Measurements from ENCODE around the gene CTSZ. TPM values are rescaled to one million over a fixed set of nuclear protein-coding genes. Genes with fewer than 3 reads are reported as not detected.

CTSZ gene
- total RNA-seq, 1 donor from 2014 or later: 34.2 TPM

DNA sequence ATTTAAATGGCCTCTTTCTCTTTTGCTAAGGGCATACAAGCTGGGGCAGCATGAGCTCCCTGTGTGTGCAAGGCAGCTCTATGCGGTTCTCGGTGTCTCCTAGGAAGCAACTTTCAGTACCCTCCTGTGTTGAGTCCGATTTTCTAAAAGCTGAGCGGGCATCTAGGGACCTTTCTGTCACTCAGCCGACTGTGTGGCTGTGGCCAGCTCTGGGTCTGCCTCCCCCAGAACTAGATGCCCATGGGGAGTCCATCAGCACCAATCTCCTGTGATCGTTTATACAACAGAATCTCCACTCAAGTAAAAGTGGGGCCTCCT is 18.5 kb downstream of the CTSZ start:
- Histone ChIP-seq H3K4me3 (no peak overlapping the region), H2AFZ (replicated peaks) (no peak overlapping the region), H3K27me3 (no peaks in the 10 kb centered on the region), H3K36me3 (peaks cover 9% of the 10 kb centered on the region), H3F3A (ENCODE audit: low read depth) (no peaks in the 10 kb centered on the region), H3K27ac (no peak overlapping the region), H3K4me1 (no peaks in the 10 kb centered on the region), H3K4me2 (no peak overlapping the region), H3K9me3 (ENCODE audit: low read depth) (no peaks in the 10 kb centered on the region), H4K20me1 (ENCODE audit: low read depth) (peaks cover 26% of the 10 kb centered on the region), H3K79me2 (ENCODE audit: low read depth) (peaks cover 23% of the 10 kb centered on the region), H3K9ac (no peak overlapping the region)
- H3K4me1 Mint-ChIP-seq: peaks cover 7% of the 10 kb centered on the region
- H3K36me3 Mint-ChIP-seq: peaks cover 28% of the 10 kb centered on the region
- TF ChIP-seq, protein P1, sequence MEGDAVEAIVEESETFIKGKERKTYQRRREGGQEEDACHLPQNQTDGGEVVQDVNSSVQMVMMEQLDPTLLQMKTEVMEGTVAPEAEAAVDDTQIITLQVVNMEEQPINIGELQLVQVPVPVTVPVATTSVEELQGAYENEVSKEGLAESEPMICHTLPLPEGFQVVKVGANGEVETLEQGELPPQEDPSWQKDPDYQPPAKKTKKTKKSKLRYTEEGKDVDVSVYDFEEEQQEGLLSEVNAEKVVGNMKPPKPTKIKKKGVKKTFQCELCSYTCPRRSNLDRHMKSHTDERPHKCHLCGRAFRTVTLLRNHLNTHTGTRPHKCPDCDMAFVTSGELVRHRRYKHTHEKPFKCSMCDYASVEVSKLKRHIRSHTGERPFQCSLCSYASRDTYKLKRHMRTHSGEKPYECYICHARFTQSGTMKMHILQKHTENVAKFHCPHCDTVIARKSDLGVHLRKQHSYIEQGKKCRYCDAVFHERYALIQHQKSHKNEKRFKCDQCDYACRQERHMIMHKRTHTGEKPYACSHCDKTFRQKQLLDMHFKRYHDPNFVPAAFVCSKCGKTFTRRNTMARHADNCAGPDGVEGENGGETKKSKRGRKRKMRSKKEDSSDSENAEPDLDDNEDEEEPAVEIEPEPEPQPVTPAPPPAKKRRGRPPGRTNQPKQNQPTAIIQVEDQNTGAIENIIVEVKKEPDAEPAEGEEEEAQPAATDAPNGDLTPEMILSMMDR (IDR thresholded peaks at IDR 0.05): no peak
- TF ChIP-seq EZH2 (IDR thresholded peaks at IDR 0.05) (no peak), EZH2phosphoT487 (IDR thresholded peaks at IDR 0.05) (no peak)
- no peaks in the 10 kb centered on the region for H3K9me3 Mint-ChIP-seq
- peaks cover 2% of the 10 kb centered on the region for H3K27me3 Mint-ChIP-seq (ENCODE audit: insufficient read depth, low read depth)
- H3K27ac Mint-ChIP-seq: no peak overlapping the region
- no peak for DNase-seq (ENCODE audit: low spot score)
- H3K4me3 Mint-ChIP-seq: no peak overlapping the region

DNA sequence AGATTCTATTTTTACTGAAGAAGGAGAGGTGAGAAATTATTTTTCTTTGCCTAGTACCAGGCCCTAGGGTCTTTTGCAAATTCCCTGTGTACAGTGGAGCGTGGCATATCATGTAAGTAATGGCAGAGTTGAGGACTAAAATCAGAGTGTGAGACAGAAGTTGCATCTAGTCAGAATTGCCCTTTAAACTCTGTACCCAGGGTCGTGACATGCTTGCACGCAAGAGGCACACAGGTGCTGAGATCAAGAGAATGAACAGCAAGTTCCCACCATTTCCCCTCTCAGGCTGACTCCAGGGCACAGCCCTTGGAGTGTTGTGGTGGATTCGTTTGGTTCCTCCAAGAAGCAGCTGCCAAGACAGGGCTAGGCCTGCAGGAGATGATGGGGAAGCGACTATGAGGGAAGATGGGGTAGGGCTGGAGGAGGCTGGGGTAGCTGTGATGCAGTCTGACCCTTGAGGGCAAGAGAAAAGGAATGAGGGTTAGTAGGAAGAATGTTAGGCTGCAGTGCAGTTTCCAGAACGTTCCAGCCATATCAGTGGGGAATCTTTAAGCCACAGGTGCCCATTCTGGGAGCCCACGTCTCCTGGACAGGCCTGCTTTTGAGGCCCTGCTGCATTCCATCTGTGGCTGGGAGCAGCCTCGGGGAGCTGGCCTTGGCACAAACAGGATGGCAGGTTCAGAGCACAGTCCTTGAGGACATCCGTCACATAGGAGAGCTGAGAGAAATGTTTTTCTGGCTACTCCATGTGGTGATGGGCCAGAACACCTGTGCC is 19.1 kb downstream of the CTSZ start:
- peaks cover 2% of the 10 kb centered on the region for H3K27me3 Mint-ChIP-seq (ENCODE audit: insufficient read depth, low read depth)
- H3K4me1 ChIP-seq: no peaks in the 10 kb centered on the region
- H3K79me2 ChIP-seq (ENCODE audit: low read depth): peaks cover 29% of the 10 kb centered on the region
- peaks cover 28% of the 10 kb centered on the region for H4K20me1 ChIP-seq (ENCODE audit: low read depth)
- no peaks in the 10 kb centered on the region for H3F3A ChIP-seq (ENCODE audit: low read depth)
- no peaks in the 10 kb centered on the region for H3K27me3 ChIP-seq
- H3K36me3 Mint-ChIP-seq: peaks cover 28% of the 10 kb centered on the region
- no peak for DNase-seq (ENCODE audit: low spot score)
- H3K36me3 ChIP-seq: peaks cover 9% of the 10 kb centered on the region
- H3K4me3 ChIP-seq: no peak overlapping the region
- H3K27ac Mint-ChIP-seq: no peak overlapping the region
- H3K9me3 Mint-ChIP-seq: no peaks in the 10 kb centered on the region
- peaks cover 7% of the 10 kb centered on the region for H3K4me1 Mint-ChIP-seq
- TF ChIP-seq EZH2 (IDR thresholded peaks at IDR 0.05): no peak
- H3K9ac ChIP-seq: no peak overlapping the region
- no peak overlapping the region for H3K4me3 Mint-ChIP-seq
- H3K27ac ChIP-seq: no peak overlapping the region
- no peak overlapping the region for H2AFZ ChIP-seq (replicated peaks)
- no peak overlapping the region for H3K4me2 ChIP-seq
- no peaks in the 10 kb centered on the region for H3K9me3 ChIP-seq (ENCODE audit: low read depth)

DNA sequence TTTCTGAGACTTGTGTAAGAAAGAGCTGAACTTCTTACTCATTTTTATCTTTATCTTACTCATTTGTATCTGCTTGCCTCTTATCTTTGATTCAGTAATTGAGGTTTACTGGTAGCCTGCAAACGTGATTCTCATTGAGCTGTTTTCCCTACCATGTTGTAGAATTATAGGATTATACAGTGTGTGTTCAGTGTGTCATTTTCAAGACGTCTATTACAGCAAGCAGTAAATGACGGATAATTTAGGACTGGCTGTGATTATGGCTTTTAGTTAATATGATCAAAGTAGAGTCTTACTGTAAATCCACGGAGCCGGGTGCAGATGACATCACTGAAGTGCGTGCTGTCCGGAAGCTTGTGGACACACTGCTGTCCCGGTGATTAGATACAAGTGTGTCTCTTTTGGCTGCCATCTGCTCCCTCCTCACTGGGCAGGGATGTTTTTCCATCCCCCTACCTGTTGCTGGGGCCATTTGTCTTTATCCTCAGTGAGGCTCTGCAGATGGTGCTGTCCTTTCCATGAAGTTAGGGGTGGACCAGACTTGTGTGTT is 20.0 kb downstream of the CTSZ start:
- TF ChIP-seq, protein P1 (IDR thresholded peaks at IDR 0.05): no peak
- no peak for TF ChIP-seq EZH2phosphoT487 (IDR thresholded peaks at IDR 0.05)
- no peak for TF ChIP-seq EZH2 (IDR thresholded peaks at IDR 0.05)
- no peak overlapping the region for H3K27ac Mint-ChIP-seq
- peaks cover 13% of the 10 kb centered on the region for H3K4me1 Mint-ChIP-seq
- Histone ChIP-seq H3K36me3 (peaks cover 9% of the 10 kb centered on the region), H3K4me2 (no peak overlapping the region), H3K27ac (no peak overlapping the region), H3K79me2 (ENCODE audit: low read depth) (peaks cover 38% of the 10 kb centered on the region), H3K4me1 (no peaks in the 10 kb centered on the region), H3F3A (ENCODE audit: low read depth) (no peaks in the 10 kb centered on the region), H4K20me1 (ENCODE audit: low read depth) (peaks cover 28% of the 10 kb centered on the region), H2AFZ (replicated peaks) (no peak overlapping the region), H3K9me3 (ENCODE audit: low read depth) (no peaks in the 10 kb centered on the region), H3K4me3 (no peak overlapping the region), H3K9ac (no peak overlapping the region), H3K27me3 (no peaks in the 10 kb centered on the region)
- DNase-seq (ENCODE audit: low spot score): no peak
- H3K4me3 Mint-ChIP-seq: no peak overlapping the region
- peaks cover 2% of the 10 kb centered on the region for H3K27me3 Mint-ChIP-seq (ENCODE audit: insufficient read depth, low read depth)
- H3K9me3 Mint-ChIP-seq: no peaks in the 10 kb centered on the region
- H3K36me3 Mint-ChIP-seq: peaks cover 22% of the 10 kb centered on the region
